Activated naive CD4-positive, alpha-beta T cell treated with anti-CD3 and anti-CD28 coated beads, Interleukin-2, amount 10 ng/mL, durations not matched to agents 7 days and 5 days (primary cell): ENCODE measurements around the gene PROKR1.
"Not testable (repeated sequence)": the region's sequence is repeated elsewhere in the genome, so short reads cannot be mapped to it uniquely, and the experiment has no call there.

Experiments
- CTCF ChIA-PET: fragments of 350-600 bp; sonication (Branson Sonifier 250); formaldehyde crosslinking; loops from one replicate; lab custom pipeline; 2021; ENCODE audit warnings: antibody characterized with exemption; lab: Charles Lee
- DNase-seq: peaks from one replicate; pipeline ENCODE4 v3.0.0-alpha.2; 2020
- H3K27ac Mint-ChIP-seq: one replicate; pipeline ENCODE4 v1.8.0; 2021; ENCODE audit warnings: mild to moderate bottlenecking, moderate library complexity, mixed read lengths
- H3K27me3 Mint-ChIP-seq: one replicate; pipeline ENCODE4 v1.8.0; 2021; ENCODE audit warnings: mild to moderate bottlenecking, mixed read lengths
- H3K36me3 Mint-ChIP-seq: one replicate; pipeline ENCODE4 v1.8.0; 2021; ENCODE audit warnings: mixed read lengths
- H3K4me1 Mint-ChIP-seq: one replicate; pipeline ENCODE4 v1.8.0; 2021; ENCODE audit warnings: mixed read lengths
- H3K4me3 Mint-ChIP-seq: one replicate; pipeline ENCODE4 v1.8.0; 2021; ENCODE audit warnings: mild to moderate bottlenecking, moderate library complexity, mixed read lengths
- H3K9me3 Mint-ChIP-seq: one replicate; pipeline ENCODE4 v1.8.0; 2021; ENCODE audit warnings: mixed read lengths

The PROKR1 gene

DNA sequence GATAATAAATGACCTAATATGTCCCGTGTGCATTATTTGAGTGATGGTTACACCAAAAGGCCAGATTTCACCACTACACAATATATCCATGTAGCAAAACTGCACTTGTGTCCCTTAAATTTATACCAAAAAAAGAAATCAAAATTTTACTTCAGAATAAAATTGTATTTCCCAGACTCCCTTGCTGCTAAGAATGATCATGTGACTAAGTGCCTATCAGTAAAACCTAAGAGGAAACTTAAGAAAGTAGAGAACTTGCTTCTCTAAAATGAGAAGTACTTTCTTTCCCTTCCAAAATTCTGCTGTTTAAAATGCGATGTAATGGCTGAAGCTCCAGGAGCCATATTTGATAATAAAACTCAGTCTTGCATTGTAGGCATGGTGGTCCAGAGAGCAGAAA, 24.0 kb downstream of the PROKR1 start:
- CTCF ChIA-PET: no interaction called here
- H3K4me1 Mint-ChIP-seq: no peaks in the 10 kb centered on the region
- peaks cover 3% of the 10 kb centered on the region for H3K36me3 Mint-ChIP-seq
- no peak for DNase-seq
- H3K9me3 Mint-ChIP-seq: peaks cover 4% of the 10 kb centered on the region
- peaks cover 34% of the 10 kb centered on the region for H3K27me3 Mint-ChIP-seq
- no peak overlapping the region for H3K27ac Mint-ChIP-seq
- no peak overlapping the region for H3K4me3 Mint-ChIP-seq

DNA sequence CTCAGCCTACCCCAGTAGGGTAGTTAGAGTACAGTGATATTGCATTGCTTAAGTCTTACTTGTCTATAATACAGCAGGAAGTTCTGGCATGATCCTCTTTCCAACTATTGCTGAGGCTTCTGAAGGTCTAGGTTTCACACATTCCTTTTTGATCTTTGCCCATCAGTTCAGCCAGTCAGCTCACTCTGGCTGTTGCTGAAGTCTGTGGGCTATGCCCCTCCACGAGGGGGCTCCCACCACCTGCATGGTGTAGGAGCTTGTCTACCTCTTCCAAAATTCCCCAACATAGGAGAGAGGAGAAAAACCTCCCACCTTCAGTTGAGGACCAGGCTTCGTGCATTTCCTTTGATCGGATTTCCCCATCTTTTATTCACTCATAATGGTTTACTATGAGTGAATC, 26.3 kb downstream of the PROKR1 start:
- Mint-ChIP-seq H3K9me3 (peaks cover 3% of the 10 kb centered on the region), H3K27me3 (peaks cover 41% of the 10 kb centered on the region), H3K36me3 (no peaks in the 10 kb centered on the region), H3K4me1 (no peaks in the 10 kb centered on the region), H3K4me3 (no peak overlapping the region), H3K27ac (no peak overlapping the region)
- no peak for DNase-seq
- CTCF ChIA-PET: no interaction called here

DNA sequence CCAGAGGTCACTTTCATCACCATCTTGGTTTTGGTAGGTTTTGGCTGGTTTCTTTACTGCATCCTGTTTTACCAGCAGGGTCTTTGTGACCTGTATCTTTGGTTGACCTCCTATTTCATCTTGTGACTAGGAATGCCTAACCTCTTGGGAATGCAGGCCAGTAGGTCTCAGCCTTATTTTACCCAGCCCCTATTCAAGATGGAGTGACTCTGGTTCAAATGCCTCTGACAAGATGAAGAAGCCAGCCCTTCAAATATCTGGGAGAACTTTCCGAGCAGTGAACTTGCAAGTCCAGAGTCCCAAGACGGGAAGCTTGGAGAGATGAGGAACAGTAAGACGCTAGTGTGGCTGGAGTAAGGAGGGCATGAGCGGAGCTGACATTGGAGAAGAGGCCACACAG, 28.6 kb downstream of the PROKR1 start:
- Mint-ChIP-seq H3K27me3 (peaks cover 42% of the 10 kb centered on the region), H3K36me3 (peaks cover 2% of the 10 kb centered on the region), H3K4me1 (no peaks in the 10 kb centered on the region), H3K9me3 (peaks cover 9% of the 10 kb centered on the region), H3K4me3 (no peak overlapping the region), H3K27ac (no peak overlapping the region)
- no peak for DNase-seq
- CTCF ChIA-PET: no interaction called here

DNA sequence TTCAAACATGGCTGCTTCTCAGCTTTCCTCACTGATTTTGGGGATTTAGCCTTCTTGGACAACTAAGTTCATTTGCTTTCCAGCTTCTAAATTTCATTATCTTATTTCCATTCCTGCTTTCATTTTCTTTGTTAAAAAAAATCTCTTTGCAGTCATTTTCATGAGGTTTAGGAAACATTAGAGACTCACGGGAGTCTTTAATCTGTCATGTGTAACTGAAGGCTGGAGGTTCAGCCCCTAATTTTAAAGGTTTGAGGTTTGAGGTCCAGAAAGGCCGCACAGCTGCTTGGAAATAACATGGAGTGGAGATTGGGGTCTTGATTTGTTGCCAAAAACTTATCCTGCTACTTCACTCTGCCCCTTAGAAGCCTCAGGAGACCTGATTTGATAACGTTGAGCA, 30.3 kb downstream of the PROKR1 start:
- Mint-ChIP-seq H3K9me3 (peaks cover 10% of the 10 kb centered on the region), H3K36me3 (peaks cover 2% of the 10 kb centered on the region), H3K27me3 (peaks cover 43% of the 10 kb centered on the region), H3K27ac (no peak overlapping the region), H3K4me1 (no peaks in the 10 kb centered on the region), H3K4me3 (no peak overlapping the region)
- no peak for DNase-seq
- CTCF ChIA-PET: no interaction called here

DNA sequence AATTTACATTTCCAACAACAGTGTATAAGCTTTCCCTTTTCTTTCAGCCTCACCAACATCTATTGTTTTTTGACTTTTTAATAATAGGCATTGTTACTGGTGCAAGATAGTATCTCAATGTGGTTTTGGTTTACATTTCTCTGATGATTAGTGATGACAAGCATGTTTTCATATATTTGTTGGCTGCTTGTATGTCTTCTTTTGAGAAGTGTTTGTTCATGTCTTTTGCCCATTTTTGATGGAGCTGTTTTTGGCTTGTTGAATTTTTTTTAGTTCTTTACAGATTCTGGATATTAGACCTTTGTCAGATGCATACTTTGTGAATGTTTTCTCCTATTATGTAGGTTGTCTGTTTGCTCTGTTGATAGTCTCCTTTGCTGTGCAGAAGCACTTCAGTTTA, 32.1 kb downstream of the PROKR1 start:
- CTCF ChIA-PET: no interaction called here
- no peak for DNase-seq
- Mint-ChIP-seq H3K4me1 (no peaks in the 10 kb centered on the region), H3K4me3 (no peak overlapping the region), H3K27ac (no peak overlapping the region), H3K27me3 (peaks cover 44% of the 10 kb centered on the region), H3K36me3 (peaks cover 2% of the 10 kb centered on the region), H3K9me3 (peaks cover 11% of the 10 kb centered on the region)

DNA sequence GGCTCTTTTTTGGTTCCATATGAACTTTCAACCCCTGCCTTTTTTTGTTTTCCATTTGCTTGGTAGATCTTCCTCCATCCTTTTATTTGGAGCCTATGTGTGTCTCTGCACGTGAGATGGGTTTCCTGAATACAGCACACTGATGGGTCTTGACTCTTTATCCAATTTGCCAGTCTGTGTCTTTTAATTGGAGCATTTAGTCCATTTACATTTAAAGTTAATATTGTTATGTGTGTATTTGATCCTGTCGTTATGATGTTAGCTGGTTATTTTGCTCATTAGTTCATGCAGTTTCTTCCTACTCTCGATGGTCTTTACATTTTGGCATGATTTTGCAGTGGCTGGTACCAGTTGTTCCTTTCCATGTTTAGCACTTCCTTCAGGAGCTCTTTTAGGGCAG, 34.5 kb downstream of the PROKR1 start:
- CTCF ChIA-PET, DNase-seq, H3K36me3 Mint-ChIP-seq, H3K27ac Mint-ChIP-seq, H3K4me3 Mint-ChIP-seq, H3K4me1 Mint-ChIP-seq: not testable (repeated sequence)
- peaks cover 17% of the 10 kb centered on the region for H3K9me3 Mint-ChIP-seq
- H3K27me3 Mint-ChIP-seq: peaks cover 32% of the 10 kb centered on the region

DNA sequence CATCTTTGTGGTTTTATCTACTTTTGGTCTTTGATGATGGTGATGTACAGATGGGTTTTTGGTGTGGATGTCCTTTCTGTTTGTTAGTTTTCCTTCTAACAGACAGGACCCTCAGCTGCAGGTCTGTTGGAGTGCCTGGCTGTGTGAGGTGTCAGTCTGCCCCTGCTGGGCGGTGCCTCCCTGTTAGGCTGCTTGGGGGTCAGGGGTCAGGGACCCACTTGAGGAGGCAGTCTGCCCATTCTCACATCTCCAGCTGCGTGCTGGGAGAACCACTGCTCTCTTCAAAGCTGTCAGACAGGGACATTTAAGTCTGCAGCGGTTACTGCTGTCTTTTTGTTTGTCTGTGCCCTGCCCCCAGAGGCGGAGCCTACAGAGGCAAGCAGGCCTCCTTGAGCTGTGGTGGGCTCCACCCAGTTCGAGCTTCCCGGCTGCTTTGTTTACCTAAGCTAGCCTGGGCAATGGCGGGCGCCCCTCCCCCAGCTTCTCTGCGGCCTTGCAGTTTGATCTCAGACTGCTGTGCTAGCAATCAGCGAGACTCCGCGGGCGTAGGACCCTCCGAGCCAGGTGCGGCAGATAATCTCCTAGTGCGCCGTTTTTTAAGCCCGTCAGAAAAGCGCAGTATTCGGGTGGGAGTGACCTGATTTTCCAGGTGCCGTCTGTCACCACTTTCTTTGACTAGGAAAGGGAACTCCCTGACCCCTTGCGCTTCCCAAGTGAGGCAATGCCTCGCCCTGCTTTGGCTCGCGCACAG, 36.0 kb downstream of the PROKR1 start:
- H3K4me1 Mint-ChIP-seq, CTCF ChIA-PET, H3K36me3 Mint-ChIP-seq: not testable (repeated sequence)
- peaks cover 15% of the 10 kb centered on the region for H3K9me3 Mint-ChIP-seq
- peak; percentile 43 for DNase-seq
- peak overlapping the region; percentile 75 for H3K27ac Mint-ChIP-seq
- peaks cover 23% of the 10 kb centered on the region for H3K27me3 Mint-ChIP-seq
- peak overlapping the region; percentile 61 for H3K4me3 Mint-ChIP-seq

DNA sequence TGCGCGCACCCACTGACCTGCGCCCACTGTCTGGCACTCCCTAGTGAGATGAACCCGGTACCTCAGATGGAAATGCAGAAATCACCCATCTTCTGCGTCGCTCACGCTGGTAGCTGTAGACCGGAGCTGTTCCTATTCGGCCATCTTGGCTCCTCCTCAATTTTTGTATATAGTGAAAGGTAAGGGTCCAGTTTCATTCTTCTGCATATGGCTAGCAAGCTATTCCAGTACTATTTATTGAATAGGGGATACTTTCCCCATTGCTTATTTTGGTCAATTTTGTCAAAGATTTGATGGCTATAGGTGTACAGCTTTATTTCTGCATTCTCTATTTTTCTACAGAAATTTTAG, 36.5 kb downstream of the PROKR1 start:
- H3K36me3 Mint-ChIP-seq, DNase-seq, H3K4me1 Mint-ChIP-seq, CTCF ChIA-PET: not testable (repeated sequence)
- peak overlapping the region; percentile 61 for H3K4me3 Mint-ChIP-seq
- H3K9me3 Mint-ChIP-seq: peaks cover 15% of the 10 kb centered on the region
- H3K27ac Mint-ChIP-seq: peak overlapping the region; percentile 75
- H3K27me3 Mint-ChIP-seq: peaks cover 18% of the 10 kb centered on the region

DNA sequence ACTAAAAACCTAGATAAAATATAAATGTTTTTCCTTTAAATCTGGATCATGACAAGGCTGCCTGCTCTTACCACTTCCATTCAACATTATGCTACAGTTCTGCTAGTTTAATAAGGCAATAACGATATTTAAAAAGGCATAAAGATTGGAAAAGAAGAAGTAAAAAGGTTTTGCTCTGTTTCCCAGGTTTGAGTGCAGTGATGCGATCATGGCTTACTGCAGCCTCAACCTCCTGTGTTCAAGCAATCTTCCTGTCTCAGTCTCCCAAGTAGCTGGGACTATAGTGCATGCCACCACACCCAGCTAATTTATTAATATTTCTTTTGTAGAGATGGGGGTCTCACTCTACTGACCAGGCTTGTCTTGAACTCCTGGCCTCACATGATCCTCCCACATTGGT, 40.8 kb downstream of the PROKR1 start:
- no peak overlapping the region for H3K4me3 Mint-ChIP-seq
- peaks cover 11% of the 10 kb centered on the region for H3K27me3 Mint-ChIP-seq
- DNase-seq: no peak
- CTCF ChIA-PET: interaction anchor here (1.8 kb wide), 1 partner anchor 88 kb away, joined by 4 read pairs; no protein-coding TSS in a partner anchor
- peaks cover 4% of the 10 kb centered on the region for H3K36me3 Mint-ChIP-seq
- H3K4me1 Mint-ChIP-seq: peaks cover 3% of the 10 kb centered on the region
- no peak overlapping the region for H3K27ac Mint-ChIP-seq
- H3K9me3 Mint-ChIP-seq: peaks cover 6% of the 10 kb centered on the region

DNA sequence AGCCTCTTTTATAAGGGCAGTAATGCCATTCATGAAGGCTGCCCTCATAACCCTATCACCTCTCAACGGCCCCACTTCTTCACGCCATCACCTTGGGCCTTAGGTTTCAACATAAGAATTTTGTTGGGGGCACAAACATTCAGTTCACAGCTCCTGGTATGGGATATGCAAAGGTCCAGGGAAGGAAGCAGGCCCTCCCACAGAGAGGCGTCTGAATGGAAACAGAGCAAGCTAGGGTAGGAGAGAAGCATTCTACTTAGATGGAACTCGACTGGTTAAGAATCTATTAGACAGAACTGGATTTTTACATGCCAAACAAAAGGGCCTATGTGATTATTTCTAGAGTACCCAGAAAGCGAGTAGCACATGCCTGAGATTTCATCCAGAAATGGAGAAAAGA, 42.8 kb downstream of the PROKR1 start:
- H3K4me3 Mint-ChIP-seq: no peak overlapping the region
- DNase-seq: no peak
- peaks cover 4% of the 10 kb centered on the region for H3K36me3 Mint-ChIP-seq
- CTCF ChIA-PET: no interaction called here
- peaks cover 18% of the 10 kb centered on the region for H3K4me1 Mint-ChIP-seq
- H3K27me3 Mint-ChIP-seq: peaks cover 10% of the 10 kb centered on the region
- H3K27ac Mint-ChIP-seq: no peak overlapping the region
- H3K9me3 Mint-ChIP-seq: no peaks in the 10 kb centered on the region

DNA sequence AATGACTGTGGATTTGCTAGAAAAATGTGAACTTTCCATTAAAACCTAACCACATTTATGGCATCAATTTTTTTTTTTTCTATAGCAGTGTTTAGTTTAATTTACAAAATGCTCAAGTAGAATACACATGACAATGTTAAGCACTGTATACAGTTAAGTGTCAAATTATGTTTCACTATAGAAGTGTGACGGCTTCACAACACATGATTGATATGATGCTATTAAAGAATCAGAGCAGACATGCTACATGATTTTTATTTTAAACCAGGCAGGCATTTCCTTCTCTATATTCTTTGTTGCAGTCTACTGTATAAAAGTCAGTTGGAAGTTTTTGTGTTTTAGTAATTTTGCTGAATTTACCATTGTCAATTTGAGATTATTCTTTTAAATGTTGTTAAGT, 43.6 kb downstream of the PROKR1 start:
- no peak for DNase-seq
- H3K27ac Mint-ChIP-seq: no peak overlapping the region
- peaks cover 6% of the 10 kb centered on the region for H3K27me3 Mint-ChIP-seq
- H3K4me1 Mint-ChIP-seq: peaks cover 18% of the 10 kb centered on the region
- no peak overlapping the region for H3K4me3 Mint-ChIP-seq
- H3K36me3 Mint-ChIP-seq: peaks cover 6% of the 10 kb centered on the region
- no peaks in the 10 kb centered on the region for H3K9me3 Mint-ChIP-seq
- CTCF ChIA-PET: interaction anchor here (1.2 kb wide), 1 partner anchor 22 kb away, joined by 4 read pairs; no protein-coding TSS in a partner anchor

DNA sequence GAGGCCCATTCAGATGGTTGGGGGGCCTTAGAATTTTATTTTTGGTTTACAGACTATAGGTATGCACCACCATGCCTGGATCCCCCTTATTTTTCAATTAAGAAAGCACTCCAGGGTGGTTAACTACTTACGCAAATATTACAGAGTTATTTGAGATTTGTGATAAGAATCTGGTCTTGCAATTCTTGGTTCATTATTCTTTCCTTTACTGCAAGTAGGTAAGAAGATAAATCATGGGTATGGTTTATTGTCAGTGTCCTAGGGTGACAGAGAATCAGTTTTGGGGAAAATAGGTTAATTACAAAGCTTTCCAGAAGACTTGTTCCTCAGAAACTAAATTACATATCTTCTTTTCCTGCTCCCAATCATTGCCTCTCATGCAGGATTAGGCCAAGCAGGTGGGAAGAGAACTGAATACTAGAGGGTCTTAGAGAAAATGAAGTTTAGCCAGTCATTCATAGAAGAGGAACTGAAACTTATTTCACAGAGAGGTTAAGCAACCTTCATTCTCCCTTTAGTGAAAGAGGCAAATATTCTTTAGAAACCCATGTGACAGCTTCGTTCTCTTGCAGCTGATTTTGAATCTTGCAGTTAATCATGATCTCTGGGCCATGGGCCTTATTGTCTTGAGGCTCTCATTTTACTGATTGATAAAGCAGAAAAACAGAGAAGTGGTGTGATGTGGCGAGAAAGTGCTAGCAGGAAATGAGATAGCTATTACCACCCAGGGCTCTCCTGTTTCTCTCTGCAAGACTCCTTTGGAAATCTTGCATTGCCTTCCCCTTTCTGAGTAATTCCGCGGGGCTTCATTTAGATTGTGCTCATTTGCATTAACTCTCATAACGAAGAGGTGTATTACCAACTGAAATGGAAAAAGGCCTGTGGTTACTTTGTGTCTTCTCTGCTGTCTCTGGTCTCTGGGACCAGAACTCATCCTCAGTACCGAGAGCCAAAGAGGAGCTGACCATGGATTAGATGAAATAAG, 46.5 kb downstream of the PROKR1 start:
- Mint-ChIP-seq H3K27me3 (peaks cover 12% of the 10 kb centered on the region), H3K36me3 (peaks cover 6% of the 10 kb centered on the region), H3K4me3 (no peak overlapping the region), H3K4me1 (peaks cover 18% of the 10 kb centered on the region), H3K9me3 (no peaks in the 10 kb centered on the region), H3K27ac (no peak overlapping the region)
- CTCF ChIA-PET: interaction anchor here (0.5 to 1.6 kb wide), 7 partner anchors 19 to 253 kb away, joined by 3 to 8 read pairs (median 4); no protein-coding TSS in a partner anchor
- DNase-seq: no peak

DNA sequence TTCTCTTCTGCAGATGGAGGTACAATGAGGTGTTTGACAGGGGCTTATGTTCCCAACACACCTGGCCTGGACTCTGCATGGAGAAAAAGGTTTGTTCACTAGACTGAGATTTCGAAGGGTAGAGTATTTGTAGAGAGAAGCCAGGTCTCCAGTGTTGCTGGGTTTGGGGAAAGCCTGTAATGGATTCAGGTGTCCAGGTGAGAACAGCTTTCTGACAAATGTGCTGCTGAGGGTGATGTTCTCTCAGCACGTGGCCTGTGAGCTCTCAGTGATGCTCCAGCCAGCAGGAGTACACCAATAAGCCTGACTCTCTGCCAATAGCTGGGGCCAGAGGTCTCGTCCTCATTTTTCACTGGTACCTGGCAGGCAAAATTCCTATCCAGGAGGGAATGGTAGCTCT, 47.5 kb downstream of the PROKR1 start:
- no peak for DNase-seq
- no peak overlapping the region for H3K27ac Mint-ChIP-seq
- peaks cover 17% of the 10 kb centered on the region for H3K27me3 Mint-ChIP-seq
- H3K4me1 Mint-ChIP-seq: peaks cover 18% of the 10 kb centered on the region
- H3K36me3 Mint-ChIP-seq: peaks cover 6% of the 10 kb centered on the region
- H3K9me3 Mint-ChIP-seq: no peaks in the 10 kb centered on the region
- no peak overlapping the region for H3K4me3 Mint-ChIP-seq
- CTCF ChIA-PET: interaction anchor here (0.6 to 1.6 kb wide), 8 partner anchors 18 to 364 kb away, joined by 3 to 5 read pairs (median 4); no protein-coding TSS in a partner anchor

DNA sequence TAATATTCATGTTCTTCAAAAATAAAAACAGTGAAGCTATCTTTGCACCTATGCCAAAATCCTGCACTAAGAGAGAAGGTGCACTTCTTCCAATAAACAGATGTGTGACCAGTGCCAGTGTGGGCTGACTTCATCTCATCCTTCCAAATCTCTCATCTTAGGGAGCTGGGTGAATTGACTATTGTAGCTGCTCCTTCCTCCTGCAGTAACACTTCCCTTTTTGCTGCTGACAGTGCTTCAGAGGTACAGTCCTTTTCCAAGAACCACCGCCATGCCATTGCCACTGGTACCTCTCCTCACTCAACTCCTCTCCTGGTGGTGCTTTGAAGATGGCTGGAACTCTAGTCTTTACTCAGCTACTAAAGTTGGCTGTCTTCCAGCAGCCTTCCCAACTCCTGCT, 49.1 kb downstream of the PROKR1 start:
- peaks cover 3% of the 10 kb centered on the region for H3K9me3 Mint-ChIP-seq
- no peak for DNase-seq
- peaks cover 6% of the 10 kb centered on the region for H3K36me3 Mint-ChIP-seq
- H3K4me1 Mint-ChIP-seq: peaks cover 18% of the 10 kb centered on the region
- CTCF ChIA-PET: interaction anchor here (0.8 kb wide), 1 partner anchor 16 kb away, joined by 5 read pairs; no protein-coding TSS in a partner anchor
- no peak overlapping the region for H3K4me3 Mint-ChIP-seq
- H3K27ac Mint-ChIP-seq: no peak overlapping the region
- peaks cover 21% of the 10 kb centered on the region for H3K27me3 Mint-ChIP-seq
